GM19395 (cell line): ENCODE data around the gene ZNF678.
"Not testable (repeated sequence)": the region's sequence is repeated elsewhere in the genome, so short reads cannot be mapped to it uniquely, and the experiment has no call there.

ENCODE experiments used
- ATAC-seq: cut with Tn5 transposase; IDR thresholded peaks from one replicate; pipeline ENCODE4 v1.9.1; 2021; ENCODE audit warnings: mild to moderate bottlenecking, moderate library complexity; ENCODE audit not compliant: unreplicated experiment

The ZNF678 gene

GRCh38 chr1:227549892-227550291, 13.5 kb upstream of the ZNF678 start:
- ATAC-seq, result no peak

- not testable (repeated sequence) for ATAC-seq
Observed at GRCh38 chr1:227551881-227552280, 11.5 kb upstream of the ZNF678 start.

GRCh38 chr1:227556288-227556687, 7.1 kb upstream of the ZNF678 start:
- no peak for ATAC-seq

- ATAC-seq, result no peak
Observed at GRCh38 chr1:227557962-227558725, 5.2 kb upstream of the ZNF678 start.

GRCh38 chr1:227558732-227559262, 4.6 kb upstream of the ZNF678 start:
- ATAC-seq, result no peak

GRCh38 chr1:227559499-227559898, 3.9 kb upstream of the ZNF678 start:
- no peak for ATAC-seq

GRCh38 chr1:227559926-227560325, 3.4 kb upstream of the ZNF678 start:
- ATAC-seq, result no peak

GRCh38 chr1:227560393-227561173, 2.8 kb upstream of the ZNF678 start:
- ATAC-seq, result no peak

- ATAC-seq, result no peak
Observed at GRCh38 chr1:227561241-227561907, 2.0 kb upstream of the ZNF678 start.

GRCh38 chr1:227562037-227562436, 1.3 kb upstream of the ZNF678 start:
- no peak for ATAC-seq

- ATAC-seq, result no peak
Observed at GRCh38 chr1:227562933-227563323, 428 bp upstream of the ZNF678 start.

GRCh38 chr1:227567256-227567655, 3.9 kb downstream of the ZNF678 start:
- no peak for ATAC-seq

- no peak for ATAC-seq
Observed at GRCh38 chr1:227568593-227568992, 5.2 kb downstream of the ZNF678 start.

GRCh38 chr1:227572752-227573151, 9.4 kb downstream of the ZNF678 start:
- ATAC-seq, result no peak

GRCh38 chr1:227574926-227575325, 11.6 kb downstream of the ZNF678 start:
- no peak for ATAC-seq

GRCh38 chr1:227576189-227576588, 12.8 kb downstream of the ZNF678 start:
- no peak for ATAC-seq

- no peak for ATAC-seq
Observed at GRCh38 chr1:227577500-227577899, 14.1 kb downstream of the ZNF678 start.

GRCh38 chr1:227583354-227583753, 20.0 kb downstream of the ZNF678 start:
- no peak for ATAC-seq

GRCh38 chr1:227586733-227587132, 23.4 kb downstream of the ZNF678 start:
- no peak for ATAC-seq

GRCh38 chr1:227587968-227588367, 24.6 kb downstream of the ZNF678 start:
- ATAC-seq, result no peak

- not testable (repeated sequence) for ATAC-seq
Observed at GRCh38 chr1:227588769-227589168, 25.4 kb downstream of the ZNF678 start.
